ENCODE measurements around the gene ELMO1.

The ELMO1 gene

DNA sequence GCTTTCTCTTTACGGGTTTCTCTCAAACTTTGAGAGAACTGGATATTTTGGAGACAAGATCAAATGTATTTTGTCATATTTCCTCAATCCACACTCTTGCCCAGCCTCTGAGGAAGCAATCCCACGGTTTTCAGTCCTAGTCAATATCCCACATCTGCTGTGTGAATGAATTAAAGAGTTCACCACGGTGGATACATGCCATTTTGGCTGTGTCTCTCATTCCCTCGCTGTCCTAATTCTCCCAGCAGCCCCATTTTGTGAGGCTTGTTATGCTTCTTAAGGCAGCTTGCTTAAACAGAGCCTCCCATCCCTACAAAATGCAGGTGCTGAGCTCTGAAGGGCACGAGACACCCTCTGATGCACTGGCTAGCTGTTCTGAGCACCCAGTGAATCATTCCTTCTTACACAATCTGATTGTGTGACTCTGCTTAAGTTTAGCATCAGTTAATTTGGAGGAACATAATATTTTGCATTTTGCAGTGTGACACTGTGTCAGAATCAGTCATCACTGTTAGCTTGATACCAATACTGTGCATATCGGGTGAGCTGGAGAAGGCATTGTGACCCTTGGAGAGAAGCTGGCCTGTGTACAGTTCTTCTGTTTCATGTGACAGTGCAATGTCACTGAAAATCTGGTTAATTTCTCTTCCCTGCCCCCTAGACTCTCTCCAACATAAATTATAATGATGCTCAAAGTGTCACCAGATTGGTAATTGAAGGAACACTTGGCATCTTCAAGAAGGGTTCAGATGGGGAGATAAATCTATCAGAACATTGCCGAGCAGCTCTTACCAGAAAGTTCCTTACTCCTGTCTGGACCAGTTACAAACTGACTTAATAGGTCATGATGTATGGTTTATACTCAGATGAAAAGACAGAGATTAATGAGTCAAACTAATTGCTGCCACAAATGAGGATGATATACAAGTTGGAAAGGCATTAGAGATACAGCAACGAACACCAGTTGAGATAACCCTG, 620.6 kb downstream of the ELMO1 start:
- in situ Hi-C loops (cut with HindIII; ENCODE audit: low pct_ligation_motif_present, low pct_unique_long_range_greater_than_20kb, low sequenced_read_pairs) = no loop called here

DNA sequence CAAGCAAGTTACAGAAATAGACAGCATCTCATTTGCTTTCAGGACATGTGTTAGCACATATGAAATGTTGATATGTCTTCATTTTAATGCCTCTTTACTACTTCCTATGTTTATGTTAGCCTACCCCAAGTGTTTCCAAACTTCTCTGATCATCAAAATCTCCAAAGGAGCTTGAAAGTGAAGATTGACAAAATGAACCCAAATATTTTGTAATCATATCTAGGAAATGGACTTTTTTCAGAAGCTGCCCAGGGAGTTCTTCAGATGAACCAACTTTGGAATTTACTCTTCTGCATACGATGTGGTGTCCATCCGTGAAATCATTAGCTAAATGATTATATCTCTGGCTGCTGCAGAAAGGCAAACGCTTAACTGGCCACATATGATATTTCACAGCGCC, 623.2 kb downstream of the ELMO1 start:
- in situ Hi-C loops (cut with HindIII; ENCODE audit: low pct_ligation_motif_present, low pct_unique_long_range_greater_than_20kb, low sequenced_read_pairs) = no loop called here
- no peak for DNase-seq

More for the DNA sequence above, 620.6 kb downstream of the ELMO1 start:
- no peak for DNase-seq

DNA sequence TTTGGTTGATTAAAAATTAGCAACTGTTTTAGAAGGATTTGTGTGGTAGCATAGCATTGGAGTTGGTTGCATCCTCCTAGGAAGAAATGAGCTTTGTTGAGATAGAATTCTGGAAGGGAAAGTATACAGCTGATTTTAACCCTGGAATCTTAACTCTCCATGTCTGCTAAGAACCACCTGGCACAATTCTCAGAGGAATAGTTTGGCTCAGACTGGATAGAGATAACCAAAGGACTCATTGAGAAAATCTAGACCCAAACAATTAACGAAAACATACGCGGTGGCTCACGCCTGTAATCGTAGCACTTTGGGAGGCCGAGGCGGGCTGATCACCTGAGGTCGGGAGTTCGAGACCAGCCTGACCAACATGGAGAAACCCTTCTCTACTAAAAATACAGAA, 625.3 kb downstream of the ELMO1 start:
- in situ Hi-C loops (cut with HindIII; ENCODE audit: low pct_ligation_motif_present, low pct_unique_long_range_greater_than_20kb, low sequenced_read_pairs) = no loop called here

DNA sequence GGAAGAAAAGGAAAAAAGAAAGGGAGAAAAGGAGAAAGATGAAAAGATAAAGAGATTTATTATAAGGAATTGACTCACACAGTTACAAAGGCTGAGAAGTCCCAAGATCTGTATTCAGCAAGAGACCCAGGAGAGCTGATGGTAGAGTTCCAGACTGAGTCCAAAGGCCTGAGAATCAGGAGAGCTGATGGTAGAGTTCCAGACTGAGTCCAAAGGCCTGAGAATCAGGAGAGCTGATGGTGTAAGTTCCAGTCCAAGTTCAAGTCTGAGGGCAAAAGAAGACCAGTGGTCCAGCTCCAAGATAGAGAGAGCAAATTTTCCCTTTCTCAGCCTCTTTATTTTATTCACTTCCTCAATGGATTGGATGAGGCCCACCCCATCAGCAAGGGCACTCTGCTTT, 627.0 kb downstream of the ELMO1 start:
- in situ Hi-C loops (cut with HindIII; ENCODE audit: low pct_ligation_motif_present, low pct_unique_long_range_greater_than_20kb, low sequenced_read_pairs) = no loop called here
- DNase-seq = no peak

More for the DNA sequence above, 625.3 kb downstream of the ELMO1 start:
- DNase-seq = no peak

DNA sequence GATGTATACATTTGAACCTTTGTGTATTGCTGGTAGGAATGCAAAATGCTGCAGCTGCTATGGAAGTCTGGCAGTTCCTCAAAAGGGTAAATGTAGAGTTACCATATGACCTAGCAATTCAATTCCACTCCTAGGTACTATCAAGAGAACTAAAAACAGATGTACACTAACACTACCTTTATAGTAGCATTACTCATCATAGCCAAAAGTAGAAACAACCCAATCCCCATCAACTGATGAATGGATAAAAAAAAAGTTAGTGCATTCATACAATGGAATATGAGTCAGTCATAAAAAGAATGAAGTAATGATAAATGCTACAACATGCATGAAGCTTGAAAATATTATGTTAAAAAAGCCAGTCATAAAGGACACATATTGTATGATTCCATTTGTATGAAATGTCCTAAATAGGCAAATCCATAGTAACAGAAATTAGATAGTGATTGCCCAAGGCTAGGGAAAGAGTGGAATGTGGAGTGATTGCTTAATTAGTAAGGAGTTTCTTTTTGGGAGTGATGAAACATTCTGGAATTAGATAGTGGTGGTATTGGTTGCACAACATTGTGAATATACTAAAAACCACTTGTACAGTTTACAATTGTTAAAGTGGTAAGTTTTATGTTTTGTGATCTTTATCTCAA, 628.0 kb downstream of the ELMO1 start:
- in situ Hi-C loops (cut with HindIII; ENCODE audit: low pct_ligation_motif_present, low pct_unique_long_range_greater_than_20kb, low sequenced_read_pairs) = no loop called here
- DNase-seq = no peak

DNA sequence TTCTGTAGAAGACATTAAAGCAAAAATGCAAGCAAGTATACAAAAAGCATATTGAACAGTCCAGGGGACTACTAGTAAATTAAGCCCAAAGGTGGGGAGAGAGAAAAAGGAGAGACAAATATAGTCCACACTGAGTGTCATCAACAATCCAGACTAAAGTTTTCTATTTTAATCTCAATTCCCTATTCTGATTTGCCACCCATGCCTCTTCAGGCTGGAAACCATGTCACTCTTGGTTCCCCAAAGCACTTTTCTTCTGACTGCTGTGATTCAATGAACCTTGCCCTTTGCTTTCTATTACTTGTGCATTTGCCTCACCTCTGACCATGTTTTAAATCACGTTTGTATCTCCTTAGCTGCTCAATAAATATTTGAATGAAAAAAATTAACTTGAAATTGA, 629.0 kb downstream of the ELMO1 start:
- in situ Hi-C loops (cut with HindIII; ENCODE audit: low pct_ligation_motif_present, low pct_unique_long_range_greater_than_20kb, low sequenced_read_pairs) = no loop called here
- no peak for DNase-seq

DNA sequence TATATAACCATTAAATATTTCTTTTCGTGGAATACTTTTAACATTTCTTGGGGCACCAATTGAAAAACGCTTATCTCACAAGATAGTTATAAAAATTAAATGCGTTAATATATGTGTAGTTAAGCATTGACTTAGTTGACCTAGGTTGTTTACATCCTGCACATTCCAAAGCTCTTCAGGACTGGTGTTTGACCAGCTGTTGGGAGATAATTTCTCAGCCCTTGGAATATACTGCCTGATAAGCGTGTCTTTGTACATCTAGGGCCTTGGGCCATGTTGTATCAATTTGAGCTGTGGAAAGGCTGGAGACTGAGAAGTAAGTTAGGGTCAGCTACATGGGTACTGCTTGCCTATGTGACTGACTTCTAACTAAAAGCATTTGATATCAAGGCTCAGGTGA, 634.4 kb downstream of the ELMO1 start:
- DNase-seq = no peak
- in situ Hi-C loops (cut with HindIII; ENCODE audit: low pct_ligation_motif_present, low pct_unique_long_range_greater_than_20kb, low sequenced_read_pairs) = no loop called here

DNA sequence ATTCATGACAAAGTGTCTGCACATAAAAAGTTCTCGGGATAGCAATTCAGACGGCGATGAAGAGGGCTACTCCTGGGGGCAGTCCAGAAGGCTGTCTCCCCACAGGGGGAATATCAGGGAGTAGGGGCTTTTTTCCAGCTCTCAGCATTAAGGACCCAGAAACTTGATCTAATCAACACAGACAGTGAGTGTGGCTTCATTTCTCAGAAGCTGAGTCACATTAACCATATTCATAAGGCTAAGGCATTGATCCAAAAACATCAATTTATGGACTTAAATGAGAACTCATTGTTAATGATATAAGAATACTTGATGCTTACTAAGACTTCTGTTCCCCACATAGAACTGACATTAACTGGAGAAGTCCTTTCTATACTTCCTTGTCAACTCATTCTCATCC, 636.9 kb downstream of the ELMO1 start:
- DNase-seq = no peak
- in situ Hi-C loops (cut with HindIII; ENCODE audit: low pct_ligation_motif_present, low pct_unique_long_range_greater_than_20kb, low sequenced_read_pairs) = no loop called here

- DNase-seq = no peak
- in situ Hi-C loops (cut with HindIII; ENCODE audit: low pct_ligation_motif_present, low pct_unique_long_range_greater_than_20kb, low sequenced_read_pairs) = no loop called here
Observed at GRCh38 chr7:36810489-36810888, 638.2 kb downstream of the ELMO1 start.

- no peak for DNase-seq
- in situ Hi-C loops (cut with HindIII; ENCODE audit: low pct_ligation_motif_present, low pct_unique_long_range_greater_than_20kb, low sequenced_read_pairs) = no loop called here
Observed at GRCh38 chr7:36810032-36810431, 638.6 kb downstream of the ELMO1 start.

DNA sequence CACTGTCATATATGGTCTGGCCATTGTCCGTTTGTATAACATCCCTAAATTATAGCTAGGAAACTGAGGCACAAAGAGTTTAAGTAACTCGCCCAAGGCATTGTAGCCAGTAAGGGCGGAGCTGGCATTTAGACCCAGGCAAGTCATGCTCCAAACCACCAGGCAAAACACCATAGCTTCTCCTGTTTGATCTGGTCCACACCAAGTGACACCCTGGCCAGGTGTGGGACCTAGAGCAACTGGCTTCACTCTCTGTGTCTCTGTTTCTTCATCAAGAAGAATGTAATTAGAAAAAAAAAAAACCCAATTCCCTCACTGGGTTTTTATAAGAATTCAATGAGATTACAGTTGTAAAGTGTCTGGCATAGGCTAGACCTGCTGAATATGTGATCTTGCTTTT, 639.2 kb downstream of the ELMO1 start:
- no peak for DNase-seq
- in situ Hi-C loops (cut with HindIII; ENCODE audit: low pct_ligation_motif_present, low pct_unique_long_range_greater_than_20kb, low sequenced_read_pairs) = no loop called here

GRCh38 chr7:36809086-36809485, 639.6 kb downstream of the ELMO1 start:
- no peak for DNase-seq
- in situ Hi-C loops (cut with HindIII; ENCODE audit: low pct_ligation_motif_present, low pct_unique_long_range_greater_than_20kb, low sequenced_read_pairs) = no loop called here

DNA sequence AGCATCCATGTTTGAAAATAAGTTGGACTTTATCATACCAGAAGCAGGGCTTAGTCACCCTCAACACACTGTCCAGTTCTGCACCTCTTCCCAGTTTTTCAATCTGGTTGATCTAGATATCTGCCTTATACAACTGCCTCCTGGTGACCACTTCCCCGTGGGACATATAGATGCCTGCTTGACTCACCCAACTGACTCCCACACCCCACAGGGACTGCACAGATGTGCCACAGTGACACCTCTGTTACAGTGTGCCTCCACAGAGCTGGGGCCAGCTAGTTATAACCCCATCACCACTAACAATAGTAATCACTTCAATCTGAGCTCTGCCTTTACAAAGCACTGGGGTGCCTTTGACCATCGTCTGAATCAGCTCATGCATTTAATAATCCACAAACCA, 641.8 kb downstream of the ELMO1 start:
- in situ Hi-C loops (cut with HindIII; ENCODE audit: low pct_ligation_motif_present, low pct_unique_long_range_greater_than_20kb, low sequenced_read_pairs) = no loop called here
- no peak for DNase-seq

Measured in ACHN (cell line).